IMR-90 (cell line): ENCODE results near the gene SEBOX.

ENCODE experiments used
- CEBPB ChIP-seq: IDR thresholded peaks from 2 replicates; pipeline ENCODE4 v1.6.1; 2012; ENCODE audit warnings: low read depth, low read length, improper control_type of control experiment
- CHD1 ChIP-seq: IDR thresholded peaks from 2 replicates; pipeline ENCODE4 v1.6.1; 2012; ENCODE audit warnings: low read depth, low read length, improper control_type of control experiment
- CTCF ChIP-seq: conservative IDR thresholded peaks from 2 replicates; pipeline ENCODE4 v1.5.1; 2012; ENCODE audit warnings: mild to moderate bottlenecking, low read depth, low read length, improper control_type of control experiment
- FOS ChIP-seq: fragments of 150-350 bp; IDR thresholded peaks from 2 replicates; pipeline ENCODE4 v1.6.1; 2016; ENCODE audit warnings: low read depth, low read length
- MAFK ChIP-seq: IDR thresholded peaks from 2 replicates; pipeline ENCODE4 v1.6.1; 2012; ENCODE audit warnings: low read depth, low read length, improper control_type of control experiment
- MXI1 ChIP-seq: IDR thresholded peaks from 2 replicates; pipeline ENCODE4 v1.6.1; 2012; ENCODE audit warnings: low read depth, mild to moderate bottlenecking, low read length, moderate library complexity, borderline replicate concordance
- NFE2L2 ChIP-seq: fragments of 150-350 bp; IDR thresholded peaks from 2 replicates; pipeline ENCODE4 v1.6.1; 2016; ENCODE audit warnings: low read depth, mild to moderate bottlenecking, low read length
- POLR2A ChIP-seq: IDR thresholded peaks from 2 replicates; pipeline ENCODE4 v1.6.1; 2012; ENCODE audit warnings: mild to moderate bottlenecking, low read depth, low read length
- RAD21 ChIP-seq: IDR thresholded peaks from 2 replicates; pipeline ENCODE4 v1.6.1; 2012; ENCODE audit warnings: low read length, improper control_type of control experiment
- RCOR1 ChIP-seq: IDR thresholded peaks from 2 replicates; pipeline ENCODE4 v1.6.1; 2012; ENCODE audit warnings: mild to moderate bottlenecking, low read length, improper control_type of control experiment; ENCODE audit not compliant: insufficient replicate concordance
- RFX5 ChIP-seq: IDR thresholded peaks from 2 replicates; pipeline ENCODE4 v1.8.0; 2012; ENCODE audit warnings: low read depth, mild to moderate bottlenecking, low read length, moderate library complexity
- SMC3 ChIP-seq: fragments of 150-350 bp; IDR thresholded peaks from 2 replicates; pipeline ENCODE4 v1.6.1; 2016; ENCODE audit warnings: low read depth, mild to moderate bottlenecking, antibody characterized with exemption, low read length, moderate library complexity
- TF ChIP-seq, protein P1 (sequence below): fragments of 150-350 bp; IDR thresholded peaks from 2 replicates; pipeline ENCODE4 v1.6.1; 2017; ENCODE audit warnings: mild to moderate bottlenecking, antibody characterized with exemption, low read length, low read depth

GRCh38 chr17:28339431-28339830 lies 25.6 kb downstream of the SEBOX start:
- TF ChIP-seq CTCF = no peak
- TF ChIP-seq RAD21 = no peak
- no peak for TF ChIP-seq POLR2A
- TF ChIP-seq SMC3 = no peak
- TF ChIP-seq NFE2L2 = no peak
- no peak for TF ChIP-seq CEBPB
- no peak for TF ChIP-seq MXI1
- TF ChIP-seq RFX5 = no peak
- TF ChIP-seq, protein P1, sequence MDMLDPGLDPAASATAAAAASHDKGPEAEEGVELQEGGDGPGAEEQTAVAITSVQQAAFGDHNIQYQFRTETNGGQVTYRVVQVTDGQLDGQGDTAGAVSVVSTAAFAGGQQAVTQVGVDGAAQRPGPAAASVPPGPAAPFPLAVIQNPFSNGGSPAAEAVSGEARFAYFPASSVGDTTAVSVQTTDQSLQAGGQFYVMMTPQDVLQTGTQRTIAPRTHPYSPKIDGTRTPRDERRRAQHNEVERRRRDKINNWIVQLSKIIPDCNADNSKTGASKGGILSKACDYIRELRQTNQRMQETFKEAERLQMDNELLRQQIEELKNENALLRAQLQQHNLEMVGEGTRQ = no peak
- TF ChIP-seq MAFK = no peak
- no peak for TF ChIP-seq RCOR1
- no peak for TF ChIP-seq FOS
- TF ChIP-seq CHD1 = no peak
